Colonic mucosa (tissue), 4 donors: Measurements from ENCODE around the gene SLC16A1. TPM values are rescaled to one million over a fixed set of nuclear protein-coding genes. Genes with fewer than 3 reads are reported as not detected.

Source experiments
- DNase-seq: peaks from one replicate; pipeline ENCODE4 v3.0.0-alpha.2; 2020
- H3K27ac ChIP-seq: fragments of 200-600 bp; one replicate; pipeline ENCODE4 v1.8.0; 2021
- H3K27me3 ChIP-seq: fragments of 200-600 bp; one replicate; pipeline ENCODE4 v1.8.0; 2021
- H3K36me3 ChIP-seq: fragments of 200-600 bp; one replicate; pipeline ENCODE4 v1.8.0; 2021
- H3K4me1 ChIP-seq: fragments of 200-600 bp; one replicate; pipeline ENCODE4 v1.8.0; 2021; ENCODE audit warnings: mild to moderate bottlenecking
- H3K4me3 ChIP-seq: fragments of 200-600 bp; one replicate; pipeline ENCODE4 v1.8.0; 2021
- H3K9ac ChIP-seq, 2 donors: one replicate each; pipeline ENCODE4 v1.7.0; 2013; ENCODE audit warnings: control low read depth in 2 of 2, low read depth in 2 of 2, low read length in 2 of 2
- H3K9me3 ChIP-seq: fragments of 200-600 bp; one replicate; pipeline ENCODE4 v1.8.0; 2021
- intact Hi-C: fragments of 100-400 bp; cut with DNase I; formaldehyde crosslinking; loops from one replicate; pipeline ENCODE4 v1.14.1; 2022
- total RNA-seq, 2 donors: library from RNA; stranded (reverse); fragmentation: NEBNext Ultra II Directional in 1 of 2; extraction: Animal tissue kit (Norgen Biotek cat#: 25700) in 1 of 2; gene quantifications; one replicate each; pipeline ENCODE4 v1.2.1, GENCODE V29; 2021
- TF ChIP-seq, protein P1 (sequence below): fragments of 200-600 bp; IDR thresholded peaks from one replicate; pipeline ENCODE4 v1.8.0; 2022; ENCODE audit warnings: antibody characterized with exemption, mild to moderate bottlenecking
- donor health status: healthy.
- donor health status: DM: no; HTN: no; CAD: no.
- donor health status: DM: no; HTN: no; CAD: no.

Gene SLC16A1
- total RNA-seq, 2 donors from 2014 or later, result 71.8 to 92.4 TPM

- TF ChIP-seq, protein P1, sequence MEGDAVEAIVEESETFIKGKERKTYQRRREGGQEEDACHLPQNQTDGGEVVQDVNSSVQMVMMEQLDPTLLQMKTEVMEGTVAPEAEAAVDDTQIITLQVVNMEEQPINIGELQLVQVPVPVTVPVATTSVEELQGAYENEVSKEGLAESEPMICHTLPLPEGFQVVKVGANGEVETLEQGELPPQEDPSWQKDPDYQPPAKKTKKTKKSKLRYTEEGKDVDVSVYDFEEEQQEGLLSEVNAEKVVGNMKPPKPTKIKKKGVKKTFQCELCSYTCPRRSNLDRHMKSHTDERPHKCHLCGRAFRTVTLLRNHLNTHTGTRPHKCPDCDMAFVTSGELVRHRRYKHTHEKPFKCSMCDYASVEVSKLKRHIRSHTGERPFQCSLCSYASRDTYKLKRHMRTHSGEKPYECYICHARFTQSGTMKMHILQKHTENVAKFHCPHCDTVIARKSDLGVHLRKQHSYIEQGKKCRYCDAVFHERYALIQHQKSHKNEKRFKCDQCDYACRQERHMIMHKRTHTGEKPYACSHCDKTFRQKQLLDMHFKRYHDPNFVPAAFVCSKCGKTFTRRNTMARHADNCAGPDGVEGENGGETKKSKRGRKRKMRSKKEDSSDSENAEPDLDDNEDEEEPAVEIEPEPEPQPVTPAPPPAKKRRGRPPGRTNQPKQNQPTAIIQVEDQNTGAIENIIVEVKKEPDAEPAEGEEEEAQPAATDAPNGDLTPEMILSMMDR, result no peak
- intact Hi-C loops, result loop anchor here (5.0 to 10.0 kb wide), 3 partner anchors 50 to 90 kb away; no protein-coding TSS in a partner anchor
These were observed 837 bp downstream of the SLC16A1 start for GRCh38 chr1:112954945-112955772.

DNA sequence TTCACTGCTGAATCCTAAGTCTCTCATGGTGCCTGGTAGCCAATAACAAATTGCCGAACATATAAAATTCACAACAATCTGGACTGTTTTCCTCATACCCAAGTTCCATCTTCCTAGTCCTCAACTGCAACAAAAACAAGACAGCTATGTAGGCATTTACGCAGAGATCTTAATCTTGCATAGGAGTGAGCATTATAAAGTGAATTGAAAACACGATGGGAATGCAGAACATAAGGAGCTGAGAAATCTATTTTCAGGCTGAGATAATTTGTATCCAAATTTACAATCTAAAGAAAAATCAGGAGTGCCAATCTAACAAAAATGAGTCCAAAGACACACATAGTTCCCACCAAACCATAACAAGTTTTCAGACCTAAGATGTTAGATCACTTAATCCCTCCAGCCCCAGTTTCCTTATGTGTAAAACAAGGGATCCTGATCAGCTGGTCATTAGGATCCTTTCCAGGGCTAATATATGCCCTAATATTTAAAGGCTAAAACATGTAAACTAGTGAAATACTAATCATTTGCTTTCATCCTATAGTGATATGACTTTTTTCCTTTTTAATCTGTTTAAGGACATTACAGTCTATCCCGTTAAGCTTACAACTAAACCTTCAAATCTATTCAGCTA, 1.9 kb downstream of the SLC16A1 start:
- peak overlapping the region; percentile 66 for H3K4me3 ChIP-seq
- TF ChIP-seq, protein P1, result no peak
- no peaks in the 10 kb centered on the region for H3K27me3 ChIP-seq
- H3K9ac ChIP-seq, result no peak overlapping the region
- H3K27ac ChIP-seq, result no peak overlapping the region
- intact Hi-C loops, result loop anchor here (10.0 kb wide), 2 partner anchors 51 to 91 kb away; no protein-coding TSS in a partner anchor
- H3K9me3 ChIP-seq, result no peaks in the 10 kb centered on the region
- DNase-seq, result no peak
- H3K36me3 ChIP-seq, result no peaks in the 10 kb centered on the region
- H3K4me1 ChIP-seq, result no peaks in the 10 kb centered on the region

More at GRCh38 chr1:112954945-112955772, 837 bp downstream of the SLC16A1 start:
- Histone ChIP-seq H3K4me1 (no peaks in the 10 kb centered on the region), H3K27ac (peak overlapping the region; percentile 78), H3K9ac (peak overlapping the region; percentile 83 to 89), H3K36me3 (no peaks in the 10 kb centered on the region), H3K27me3 (no peaks in the 10 kb centered on the region), H3K4me3 (peak overlapping the region; percentile 66), H3K9me3 (no peaks in the 10 kb centered on the region)
- peak; percentile 56 for DNase-seq

DNA sequence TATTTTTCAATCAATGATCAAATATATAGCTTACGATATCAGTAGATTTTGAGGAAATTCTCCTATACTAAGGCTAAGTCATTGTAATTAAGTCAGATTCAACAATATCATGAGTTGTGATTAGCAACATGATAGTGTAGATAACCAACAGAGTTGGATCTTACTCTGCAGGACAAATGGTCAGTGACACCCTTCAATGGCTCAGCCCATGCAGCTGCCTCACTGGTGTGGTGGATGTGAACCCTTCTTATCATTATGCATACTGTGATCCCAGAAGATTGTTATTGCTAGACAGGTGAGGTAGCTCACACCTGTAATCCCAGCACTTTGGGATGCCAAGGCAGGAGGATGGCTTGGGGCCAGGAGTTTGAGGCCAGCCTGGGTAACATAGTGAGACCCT, 5.6 kb downstream of the SLC16A1 start:
- H3K36me3 ChIP-seq, result no peaks in the 10 kb centered on the region
- H3K4me1 ChIP-seq, result no peaks in the 10 kb centered on the region
- TF ChIP-seq, protein P1, result no peak

GRCh38 chr1:112946683-112947082, 9.3 kb downstream of the SLC16A1 start:
- TF ChIP-seq, protein P1, result no peak
- intact Hi-C loops, result no loop called here

More for the DNA sequence above, 5.6 kb downstream of the SLC16A1 start:
- Histone ChIP-seq H3K4me3 (no peak overlapping the region), H3K9ac (no peak overlapping the region), H3K27ac (no peak overlapping the region), H3K9me3 (no peaks in the 10 kb centered on the region), H3K27me3 (no peaks in the 10 kb centered on the region)
- intact Hi-C loops, result loop anchor here (10.0 kb wide), 2 partner anchors 54 to 94 kb away; no protein-coding TSS in a partner anchor
- DNase-seq, result no peak

DNA sequence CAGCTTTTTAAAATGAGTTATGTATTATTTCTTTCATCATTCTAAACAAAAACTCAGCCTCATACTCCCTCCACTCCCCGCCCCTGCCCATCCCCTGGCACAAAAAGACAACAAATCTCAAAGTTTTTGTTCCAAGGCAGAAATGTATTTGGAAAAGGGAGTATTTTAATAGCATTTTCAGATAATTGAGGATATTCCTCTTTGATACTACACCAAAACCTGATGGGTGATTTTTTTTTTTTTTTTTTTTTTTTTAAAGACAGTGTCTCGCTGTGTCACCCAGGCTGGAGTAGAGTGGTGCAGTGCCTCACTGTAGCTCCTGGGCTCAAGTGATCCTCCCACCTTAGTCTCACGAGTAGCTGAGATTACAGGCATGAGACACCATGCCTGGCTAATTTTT, 16.2 kb downstream of the SLC16A1 start:
- Histone ChIP-seq H3K4me3 (no peak overlapping the region), H3K9me3 (no peaks in the 10 kb centered on the region), H3K9ac (no peak overlapping the region), H3K4me1 (no peaks in the 10 kb centered on the region), H3K27me3 (no peaks in the 10 kb centered on the region), H3K36me3 (no peaks in the 10 kb centered on the region), H3K27ac (no peak overlapping the region)
- TF ChIP-seq, protein P1, result no peak
- DNase-seq, result no peak
- intact Hi-C loops, result no loop called here

More at GRCh38 chr1:112946683-112947082, 9.3 kb downstream of the SLC16A1 start:
- no peak overlapping the region for H3K4me3 ChIP-seq
- H3K27ac ChIP-seq, result no peak overlapping the region
- no peak for DNase-seq
- H3K4me1 ChIP-seq, result no peaks in the 10 kb centered on the region
- H3K9ac ChIP-seq, result no peak overlapping the region
- no peaks in the 10 kb centered on the region for H3K27me3 ChIP-seq
- no peaks in the 10 kb centered on the region for H3K9me3 ChIP-seq
- H3K36me3 ChIP-seq, result no peaks in the 10 kb centered on the region
